K562 (cell line): ENCODE data around the gene ABHD5. TPM values are rescaled to one million over a fixed set of nuclear protein-coding genes. Genes with fewer than 3 reads are reported as not detected.

ENCODE experiments used
- BHLHE40 ChIP-seq: IDR thresholded peaks from 2 replicates; pipeline ENCODE4 v1.6.1; 2011; ENCODE audit warnings: low read length, improper control_type of control experiment
- CBFA2T3 ChIP-seq: fragments of 450-650 bp; IDR thresholded peaks from 2 replicates; pipeline ENCODE4 v1.6.1; 2017
- CEBPG ChIP-seq, 3 experiments: fragments of 200-800 bp in 1 of 3; sonication (Bioruptor generic) in 1 of 3; sonication (generic) in 1 of 3; formaldehyde crosslinking in 1 of 3; IDR thresholded peaks in 2 of 3; conservative IDR thresholded peaks in 1 of 3; 2 replicates each; pipeline versions ENCODE4 v1.6.1 to v1.8.0; 2016 to 2022; ENCODE audit warnings: missing compliant biosample characterization in 2 of 3, missing genetic modification characterization in 2 of 3, mild to moderate bottlenecking in 1 of 3, missing genetic modification reagents in 1 of 3
- GATAD2B ChIP-seq: fragments of 450-650 bp; IDR thresholded peaks from 2 replicates; pipeline ENCODE4 v1.6.1; 2017; ENCODE audit warnings: mild to moderate bottlenecking, borderline replicate concordance
- KLF16 ChIP-seq: IDR thresholded peaks from 2 replicates; pipeline ENCODE4 v1.6.1; 2016; ENCODE audit warnings: antibody characterized with exemption
- NFE2 ChIP-seq: IDR thresholded peaks from 2 replicates; pipeline ENCODE4 v1.6.1; 2014; ENCODE audit warnings: antibody characterized with exemption, low read depth
- NR4A1 ChIP-seq, 2 experiments: fragments of 250-450 bp in 1 of 2; fragments of 450-650 bp in 1 of 2; sonication (Bioruptor Pico) in 1 of 2; IDR thresholded peaks; 2 replicates each; pipeline versions ENCODE4 v1.4.0 to v1.6.1; 2016 to 2020; ENCODE audit warnings: mild to moderate bottlenecking in 2 of 2, missing compliant biosample characterization in 1 of 2, missing genetic modification characterization in 1 of 2, moderate library complexity in 1 of 2
- PHF21A ChIP-seq: fragments of 450-650 bp; IDR thresholded peaks from 2 replicates; pipeline ENCODE4 v1.6.1; 2017; ENCODE audit warnings: low read depth, borderline replicate concordance
- RCOR1 ChIP-seq, 2 experiments: IDR thresholded peaks; 2 replicates each; pipeline ENCODE4 v1.6.1; 2012; ENCODE audit warnings: low read depth in 2 of 2, low read length in 2 of 2, borderline replicate concordance in 1 of 2, improper control_type of control experiment in 1 of 2
- SMARCE1 ChIP-seq: fragments of 450-650 bp; IDR thresholded peaks from 2 replicates; pipeline ENCODE4 v1.7.1; 2016; ENCODE audit warnings: mild to moderate bottlenecking
- SRSF9 ChIP-seq: fragments of 200-400 bp; formaldehyde crosslinking; IDR thresholded peaks from 2 replicates; pipeline ENCODE4 v1.6.1; 2017; ENCODE audit warnings: low read depth, low read length, borderline replicate concordance
- ZFP36 ChIP-seq: fragments of 150-350 bp; IDR thresholded peaks from 2 replicates; pipeline ENCODE4 v1.6.1; 2018; ENCODE audit warnings: low read length, low read depth; ENCODE audit not compliant: partially characterized antibody
- ZNF445 ChIP-seq: fragments of 250-450 bp; sonication (Bioruptor Pico); IDR thresholded peaks from 2 replicates; pipeline ENCODE4 v1.4.0; 2020; ENCODE audit warnings: low read depth, mild to moderate bottlenecking, moderate library complexity
- polyA plus RNA-seq, 8 experiments: library from polyadenylated mRNA; depleted of rRNA in 4 of 8; stranded (reverse) in 5 of 8; unstranded in 3 of 8; fragments of >200 nt; fragmentation: Nextera tagmentation in 2 of 8; fragmentation: Illumina TruSeq in 1 of 8; extraction: Ambion mirVana in 2 of 8; extraction: Trizol in 1 of 8; gene quantifications; 2 replicates each; pipeline versions ENCODE4 v1.2.1 to v1.2.3, GENCODE V29; 2011 to 2014; ENCODE audit warnings: inconsistent platforms in 1 of 8, missing spikeins in 1 of 8
- total RNA-seq, 7 experiments: library from RNA; depleted of rRNA in 6 of 7; stranded (reverse); fragments of >200 nt in 6 of 7; fragmentation: Illumina TruSeq in 2 of 7; extraction: Trizol in 2 of 7; gene quantifications; 2 replicates each; pipeline versions ENCODE4 v1.2.1 to v1.2.3, GENCODE V29; 2011 to 2021; ENCODE audit warnings: low replicate concordance in 1 of 7
- TF ChIP-seq, protein P1 (sequence below), 3 experiments: fragments of 200-800 bp in 1 of 3; fragments of 250-450 bp in 1 of 3; fragments of 450-650 bp in 1 of 3; sonication (Bioruptor Pico) in 1 of 3; sonication (Bioruptor generic) in 1 of 3; formaldehyde crosslinking in 1 of 3; IDR thresholded peaks; 2 replicates each; pipeline versions ENCODE4 v1.6.1 to v1.8.0; 2016 to 2022; ENCODE audit warnings: mild to moderate bottlenecking in 2 of 3, missing genetic modification characterization in 2 of 3, missing compliant biosample characterization in 1 of 3, moderate library complexity in 1 of 3
- TF ChIP-seq, protein P2 (sequence below), 2 experiments: IDR thresholded peaks in 1 of 2; conservative IDR thresholded peaks in 1 of 2; 2 replicates each; pipeline ENCODE4 v1.6.1; 2016; ENCODE audit warnings: low read depth in 2 of 2, mild to moderate bottlenecking in 1 of 2, missing compliant biosample characterization in 1 of 2, missing genetic modification characterization in 1 of 2, moderate library complexity in 1 of 2
- TF ChIP-seq, protein P3 (sequence below): fragments of 250-450 bp; sonication (Bioruptor Pico); IDR thresholded peaks from 2 replicates; pipeline ENCODE4 v1.5.0; 2022; ENCODE audit warnings: mild to moderate bottlenecking

The ABHD5 gene
- total and polyA plus RNA-seq, 9 of the 15 experiments (the other 6 are each of a cell fraction or from before 2014, with no cell fraction given): 27.8 to 61.7 (median 39.9) TPM

DNA sequence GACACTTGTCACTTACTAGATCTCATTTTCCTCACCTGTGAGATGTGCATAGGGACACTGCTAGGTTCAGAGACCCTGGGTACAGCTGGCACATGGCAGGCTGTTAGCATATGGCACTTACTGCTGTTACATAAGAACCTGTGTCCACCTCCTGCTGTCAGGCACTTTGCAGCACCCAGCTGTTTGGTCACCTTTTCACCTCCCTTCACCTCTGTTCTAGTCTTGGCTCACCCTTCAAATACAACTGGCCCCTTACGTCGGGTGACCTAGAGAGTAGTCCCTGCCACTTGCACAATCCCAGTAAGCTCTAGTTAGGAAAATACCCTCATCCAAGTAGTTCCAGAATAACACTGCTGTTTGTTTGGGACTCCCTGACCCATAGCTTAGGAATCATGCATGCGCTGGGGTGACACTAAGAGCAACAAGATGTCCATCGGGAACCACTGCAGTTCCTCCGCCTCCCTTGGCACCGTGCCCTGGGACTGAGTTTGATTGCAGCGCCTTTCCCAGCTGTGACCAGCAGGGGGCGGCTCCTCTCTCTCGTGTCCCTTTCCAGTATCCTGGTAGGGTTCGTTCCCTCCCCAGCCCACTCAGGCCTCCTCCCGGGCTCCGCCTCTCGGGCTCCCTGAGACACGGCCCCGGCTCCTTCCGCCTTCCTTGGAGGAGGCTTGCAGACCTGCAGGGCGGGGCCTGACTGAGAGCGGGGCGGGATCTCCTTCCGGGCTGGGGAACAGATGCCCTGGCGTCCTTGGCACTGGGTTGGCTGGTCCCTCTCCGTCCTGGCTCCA lies 78.6 kb downstream of the ABHD5 start (continued):
- TF ChIP-seq CEBPG (CRISPR knock-in tag; IDR thresholded peaks at IDR 0.05) (peak; percentile 52), CEBPG (tag; conservative IDR thresholded peaks at IDR 0.05 in 1 of 2, IDR thresholded peaks at IDR 0.05 in 1 of 2) (0 out of 4 replicates have a peak, but pooled peaks of 1 of the 2 experiments have one; percentile 12), KLF16 (peak; percentile 50; the same call in 1 of the 2 replicates), CBFA2T3 (peak; percentile 26; the same call in 1 of the 2 replicates), ZNF445 (CRISPR knock-in tag) (no peak), NFE2 (0 out of 2 replicates have a peak, but pooled peaks have one; percentile 30), PHF21A (no peak), NR4A1 (CRISPR knock-in tag; IDR thresholded peaks at IDR 0.05) (no peak), NR4A1 (tag; IDR thresholded peaks at IDR 0.05) (no peak), GATAD2B (peak; percentile 38; the same call in 1 of the 2 replicates), ZFP36 (no peak), SMARCE1 (0 out of 2 replicates have a peak, but pooled peaks have one; percentile 7), BHLHE40 (0 out of 2 replicates have a peak, but pooled peaks have one; percentile 19), RCOR1 (IDR thresholded peaks at IDR 0.05; ENCODE audit: borderline replicate concordance in 1 of 2, low read depth in 2 of 2, low read length in 2 of 2) (peak in 1 of 2 experiments; percentile 90; a peak in 2 of 4 replicates), SRSF9 (no peak)
- TF ChIP-seq, protein P1, sequence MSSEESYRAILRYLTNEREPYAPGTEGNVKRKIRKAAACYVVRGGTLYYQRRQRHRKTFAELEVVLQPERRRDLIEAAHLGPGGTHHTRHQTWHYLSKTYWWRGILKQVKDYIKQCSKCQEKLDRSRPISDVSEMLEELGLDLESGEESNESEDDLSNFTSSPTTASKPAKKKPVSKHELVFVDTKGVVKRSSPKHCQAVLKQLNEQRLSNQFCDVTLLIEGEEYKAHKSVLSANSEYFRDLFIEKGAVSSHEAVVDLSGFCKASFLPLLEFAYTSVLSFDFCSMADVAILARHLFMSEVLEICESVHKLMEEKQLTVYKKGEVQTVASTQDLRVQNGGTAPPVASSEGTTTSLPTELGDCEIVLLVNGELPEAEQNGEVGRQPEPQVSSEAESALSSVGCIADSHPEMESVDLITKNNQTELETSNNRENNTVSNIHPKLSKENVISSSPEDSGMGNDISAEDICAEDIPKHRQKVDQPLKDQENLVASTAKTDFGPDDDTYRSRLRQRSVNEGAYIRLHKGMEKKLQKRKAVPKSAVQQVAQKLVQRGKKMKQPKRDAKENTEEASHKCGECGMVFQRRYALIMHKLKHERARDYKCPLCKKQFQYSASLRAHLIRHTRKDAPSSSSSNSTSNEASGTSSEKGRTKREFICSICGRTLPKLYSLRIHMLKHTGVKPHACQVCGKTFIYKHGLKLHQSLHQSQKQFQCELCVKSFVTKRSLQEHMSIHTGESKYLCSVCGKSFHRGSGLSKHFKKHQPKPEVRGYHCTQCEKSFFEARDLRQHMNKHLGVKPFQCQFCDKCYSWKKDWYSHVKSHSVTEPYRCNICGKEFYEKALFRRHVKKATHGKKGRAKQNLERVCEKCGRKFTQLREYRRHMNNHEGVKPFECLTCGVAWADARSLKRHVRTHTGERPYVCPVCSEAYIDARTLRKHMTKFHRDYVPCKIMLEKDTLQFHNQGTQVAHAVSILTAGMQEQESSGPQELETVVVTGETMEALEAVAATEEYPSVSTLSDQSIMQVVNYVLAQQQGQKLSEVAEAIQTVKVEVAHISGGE (CRISPR knock-in tag; IDR thresholded peaks at IDR 0.05): peak in 2 of 3 experiments; percentile 80 to 96; a peak in 4 of 6 replicates
- TF ChIP-seq, protein P2, sequence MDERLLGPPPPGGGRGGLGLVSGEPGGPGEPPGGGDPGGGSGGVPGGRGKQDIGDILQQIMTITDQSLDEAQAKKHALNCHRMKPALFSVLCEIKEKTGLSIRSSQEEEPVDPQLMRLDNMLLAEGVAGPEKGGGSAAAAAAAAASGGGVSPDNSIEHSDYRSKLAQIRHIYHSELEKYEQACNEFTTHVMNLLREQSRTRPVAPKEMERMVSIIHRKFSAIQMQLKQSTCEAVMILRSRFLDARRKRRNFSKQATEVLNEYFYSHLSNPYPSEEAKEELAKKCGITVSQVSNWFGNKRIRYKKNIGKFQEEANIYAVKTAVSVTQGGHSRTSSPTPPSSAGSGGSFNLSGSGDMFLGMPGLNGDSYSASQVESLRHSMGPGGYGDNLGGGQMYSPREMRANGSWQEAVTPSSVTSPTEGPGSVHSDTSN (CRISPR knock-in tag; IDR thresholded peaks at IDR 0.05; ENCODE audit: low read depth): no peak
- TF ChIP-seq, protein P2 (tag; conservative IDR thresholded peaks at IDR 0.05; ENCODE audit: low read depth): 0 out of 2 replicates have a peak, but pooled peaks have one; percentile 14
- TF ChIP-seq, protein P3, sequence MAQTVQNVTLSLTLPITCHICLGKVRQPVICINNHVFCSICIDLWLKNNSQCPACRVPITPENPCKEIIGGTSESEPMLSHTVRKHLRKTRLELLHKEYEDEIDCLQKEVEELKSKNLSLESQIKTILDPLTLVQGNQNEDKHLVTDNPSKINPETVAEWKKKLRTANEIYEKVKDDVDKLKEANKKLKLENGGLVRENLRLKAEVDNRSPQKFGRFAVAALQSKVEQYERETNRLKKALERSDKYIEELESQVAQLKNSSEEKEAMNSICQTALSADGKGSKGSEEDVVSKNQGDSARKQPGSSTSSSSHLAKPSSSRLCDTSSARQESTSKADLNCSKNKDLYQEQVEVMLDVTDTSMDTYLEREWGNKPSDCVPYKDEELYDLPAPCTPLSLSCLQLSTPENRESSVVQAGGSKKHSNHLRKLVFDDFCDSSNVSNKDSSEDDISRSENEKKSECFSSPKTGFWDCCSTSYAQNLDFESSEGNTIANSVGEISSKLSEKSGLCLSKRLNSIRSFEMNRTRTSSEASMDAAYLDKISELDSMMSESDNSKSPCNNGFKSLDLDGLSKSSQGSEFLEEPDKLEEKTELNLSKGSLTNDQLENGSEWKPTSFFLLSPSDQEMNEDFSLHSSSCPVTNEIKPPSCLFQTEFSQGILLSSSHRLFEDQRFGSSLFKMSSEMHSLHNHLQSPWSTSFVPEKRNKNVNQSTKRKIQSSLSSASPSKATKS (CRISPR knock-in tag): no peak
